Chondrocyte (in vitro differentiated cells): ENCODE results near the gene ERCC6L. TPM values are rescaled to one million over a fixed set of nuclear protein-coding genes. Genes with fewer than 3 reads are reported as not detected.

Experiments used
- DNase-seq: peaks from one replicate; pipeline ENCODE4 v3.0.0; 2021; ENCODE audit warnings: mixed read lengths, low spot score
- H3K27ac Mint-ChIP-seq: one replicate; pipeline ENCODE4 v1.8.0; 2021; ENCODE audit warnings: mild to moderate bottlenecking, moderate library complexity, mixed read lengths; ENCODE audit not compliant: unreplicated experiment
- H3K27me3 Mint-ChIP-seq: 2 replicates; pipeline ENCODE4 v1.8.0; 2021; ENCODE audit warnings: low read depth, mixed read lengths
- H3K36me3 Mint-ChIP-seq: 2 replicates; pipeline ENCODE4 v1.8.0; 2021; ENCODE audit warnings: low read depth, mixed read lengths
- H3K4me1 Mint-ChIP-seq: 2 replicates; pipeline ENCODE4 v1.8.0; 2021; ENCODE audit warnings: low read depth, mild to moderate bottlenecking, mixed read lengths
- H3K4me3 Mint-ChIP-seq: one replicate; pipeline ENCODE4 v1.8.0; 2021; ENCODE audit warnings: mild to moderate bottlenecking, moderate library complexity, mixed read lengths; ENCODE audit not compliant: unreplicated experiment
- H3K9me3 Mint-ChIP-seq: 2 replicates; pipeline ENCODE4 v1.8.0; 2021; ENCODE audit warnings: low read depth, mixed read lengths
- long read RNA-seq: library from polyadenylated mRNA; stranded (forward); transcript quantifications from one replicate; pipeline ENCODE4 v2.0.0, GENCODE V29; 2021
- total RNA-seq: library from RNA; stranded (reverse); gene quantifications from 3 replicates; pipeline ENCODE4 v1.2.1, GENCODE V29; 2021
- TF ChIP-seq, protein P1 (sequence below): fragments of 200-600 bp; sonication (generic); IDR thresholded peaks from 2 replicates; pipeline ENCODE4 v1.5.0; 2021; ENCODE audit warnings: antibody characterized with exemption, mild to moderate bottlenecking, moderate library complexity

ERCC6L gene, protein sequence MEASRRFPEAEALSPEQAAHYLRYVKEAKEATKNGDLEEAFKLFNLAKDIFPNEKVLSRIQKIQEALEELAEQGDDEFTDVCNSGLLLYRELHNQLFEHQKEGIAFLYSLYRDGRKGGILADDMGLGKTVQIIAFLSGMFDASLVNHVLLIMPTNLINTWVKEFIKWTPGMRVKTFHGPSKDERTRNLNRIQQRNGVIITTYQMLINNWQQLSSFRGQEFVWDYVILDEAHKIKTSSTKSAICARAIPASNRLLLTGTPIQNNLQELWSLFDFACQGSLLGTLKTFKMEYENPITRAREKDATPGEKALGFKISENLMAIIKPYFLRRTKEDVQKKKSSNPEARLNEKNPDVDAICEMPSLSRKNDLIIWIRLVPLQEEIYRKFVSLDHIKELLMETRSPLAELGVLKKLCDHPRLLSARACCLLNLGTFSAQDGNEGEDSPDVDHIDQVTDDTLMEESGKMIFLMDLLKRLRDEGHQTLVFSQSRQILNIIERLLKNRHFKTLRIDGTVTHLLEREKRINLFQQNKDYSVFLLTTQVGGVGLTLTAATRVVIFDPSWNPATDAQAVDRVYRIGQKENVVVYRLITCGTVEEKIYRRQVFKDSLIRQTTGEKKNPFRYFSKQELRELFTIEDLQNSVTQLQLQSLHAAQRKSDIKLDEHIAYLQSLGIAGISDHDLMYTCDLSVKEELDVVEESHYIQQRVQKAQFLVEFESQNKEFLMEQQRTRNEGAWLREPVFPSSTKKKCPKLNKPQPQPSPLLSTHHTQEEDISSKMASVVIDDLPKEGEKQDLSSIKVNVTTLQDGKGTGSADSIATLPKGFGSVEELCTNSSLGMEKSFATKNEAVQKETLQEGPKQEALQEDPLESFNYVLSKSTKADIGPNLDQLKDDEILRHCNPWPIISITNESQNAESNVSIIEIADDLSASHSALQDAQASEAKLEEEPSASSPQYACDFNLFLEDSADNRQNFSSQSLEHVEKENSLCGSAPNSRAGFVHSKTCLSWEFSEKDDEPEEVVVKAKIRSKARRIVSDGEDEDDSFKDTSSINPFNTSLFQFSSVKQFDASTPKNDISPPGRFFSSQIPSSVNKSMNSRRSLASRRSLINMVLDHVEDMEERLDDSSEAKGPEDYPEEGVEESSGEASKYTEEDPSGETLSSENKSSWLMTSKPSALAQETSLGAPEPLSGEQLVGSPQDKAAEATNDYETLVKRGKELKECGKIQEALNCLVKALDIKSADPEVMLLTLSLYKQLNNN
- 0.82 to 1.9 TPM (median 0.87 TPM) in 3 replicates for total RNA-seq
- long read RNA-seq, full-length matches to known transcripts, result 1 of 1 reads
- long read RNA-seq, partial matches to known transcripts, result 0 of 1 reads
- long read RNA-seq, other reads (novel, unspliced or antisense), result 0 of 1 reads

DNA sequence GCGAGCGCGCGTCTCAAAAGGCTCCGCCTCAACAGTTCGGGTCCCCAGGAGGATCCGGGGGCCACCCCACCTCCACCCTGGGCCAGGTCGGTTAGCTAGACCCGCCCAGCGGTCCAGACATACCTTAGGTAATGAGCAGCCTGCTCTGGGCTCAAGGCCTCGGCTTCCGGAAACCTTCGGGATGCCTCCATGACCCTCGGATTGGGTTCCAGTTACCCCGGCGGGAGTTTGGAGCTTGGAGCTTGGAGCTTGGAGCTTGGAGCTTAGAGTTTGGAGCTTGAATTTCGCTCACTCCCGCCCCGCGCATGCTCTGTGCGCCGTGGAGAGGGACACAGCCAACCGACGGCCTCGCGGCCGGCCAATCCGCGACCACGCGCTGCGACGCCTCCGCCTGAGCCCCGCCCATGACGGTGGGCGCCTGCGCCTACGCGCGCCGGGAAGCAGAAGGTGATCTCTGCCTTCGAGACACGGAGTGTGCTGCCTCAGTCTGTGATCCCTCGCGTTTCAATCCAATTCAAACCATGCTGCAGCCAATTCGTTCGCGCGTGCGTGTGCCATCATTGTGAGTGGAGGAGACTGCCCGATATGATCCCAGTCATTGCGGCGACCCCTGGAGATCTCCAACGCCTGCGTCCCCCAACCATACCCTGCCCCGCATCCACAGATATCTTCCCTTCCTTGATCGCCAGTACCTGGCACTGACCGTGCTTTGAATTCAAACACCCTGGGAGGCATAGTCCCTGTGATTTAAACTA, at the start of gene ERCC6L:
ERCC6L (minus strand) TSS at position 307 of the 755 bp plus-strand sequence; CDS start at position 191, 116 bp downstream.
- TF ChIP-seq, protein P1, sequence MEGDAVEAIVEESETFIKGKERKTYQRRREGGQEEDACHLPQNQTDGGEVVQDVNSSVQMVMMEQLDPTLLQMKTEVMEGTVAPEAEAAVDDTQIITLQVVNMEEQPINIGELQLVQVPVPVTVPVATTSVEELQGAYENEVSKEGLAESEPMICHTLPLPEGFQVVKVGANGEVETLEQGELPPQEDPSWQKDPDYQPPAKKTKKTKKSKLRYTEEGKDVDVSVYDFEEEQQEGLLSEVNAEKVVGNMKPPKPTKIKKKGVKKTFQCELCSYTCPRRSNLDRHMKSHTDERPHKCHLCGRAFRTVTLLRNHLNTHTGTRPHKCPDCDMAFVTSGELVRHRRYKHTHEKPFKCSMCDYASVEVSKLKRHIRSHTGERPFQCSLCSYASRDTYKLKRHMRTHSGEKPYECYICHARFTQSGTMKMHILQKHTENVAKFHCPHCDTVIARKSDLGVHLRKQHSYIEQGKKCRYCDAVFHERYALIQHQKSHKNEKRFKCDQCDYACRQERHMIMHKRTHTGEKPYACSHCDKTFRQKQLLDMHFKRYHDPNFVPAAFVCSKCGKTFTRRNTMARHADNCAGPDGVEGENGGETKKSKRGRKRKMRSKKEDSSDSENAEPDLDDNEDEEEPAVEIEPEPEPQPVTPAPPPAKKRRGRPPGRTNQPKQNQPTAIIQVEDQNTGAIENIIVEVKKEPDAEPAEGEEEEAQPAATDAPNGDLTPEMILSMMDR, result no peak
- Mint-ChIP-seq H3K9me3 (no peaks in the 10 kb centered on the region), H3K36me3 (no peaks in the 10 kb centered on the region), H3K4me1 (peaks cover 15% of the 10 kb centered on the region), H3K4me3 (peak within 1 kb of the TSS; percentile 65), H3K27me3 (no peaks in the 10 kb centered on the region), H3K27ac (no peak within 1 kb of the TSS)
- DNase-seq, result peak; percentile 94

DNA sequence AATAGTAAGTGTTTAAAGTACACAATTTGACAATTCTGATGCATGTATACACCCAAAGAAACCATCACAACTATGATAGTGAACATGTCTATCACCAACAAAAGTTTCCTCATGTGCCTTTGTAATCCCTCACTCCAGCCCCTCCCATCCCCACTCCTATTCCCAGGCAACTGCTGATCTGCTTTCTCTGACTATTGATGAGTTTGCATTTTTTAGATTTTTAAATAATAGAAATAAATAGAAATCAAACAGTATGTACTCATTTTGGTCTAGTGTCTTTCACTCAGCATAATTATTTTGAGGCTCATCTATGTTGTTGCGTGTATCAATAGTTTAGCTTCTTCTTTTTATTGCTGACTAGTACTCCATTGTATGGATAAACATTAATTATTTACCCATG, 43.5 kb upstream of the ERCC6L start:
- no peak overlapping the region for H3K4me3 Mint-ChIP-seq
- H3K9me3 Mint-ChIP-seq, result no peaks in the 10 kb centered on the region
- peaks cover 22% of the 10 kb centered on the region for H3K27me3 Mint-ChIP-seq
- no peak overlapping the region for H3K27ac Mint-ChIP-seq
- no peaks in the 10 kb centered on the region for H3K36me3 Mint-ChIP-seq
- DNase-seq, result no peak
- peaks cover under 1% of the 10 kb centered on the region for H3K4me1 Mint-ChIP-seq
- TF ChIP-seq, protein P1, result no peak

DNA sequence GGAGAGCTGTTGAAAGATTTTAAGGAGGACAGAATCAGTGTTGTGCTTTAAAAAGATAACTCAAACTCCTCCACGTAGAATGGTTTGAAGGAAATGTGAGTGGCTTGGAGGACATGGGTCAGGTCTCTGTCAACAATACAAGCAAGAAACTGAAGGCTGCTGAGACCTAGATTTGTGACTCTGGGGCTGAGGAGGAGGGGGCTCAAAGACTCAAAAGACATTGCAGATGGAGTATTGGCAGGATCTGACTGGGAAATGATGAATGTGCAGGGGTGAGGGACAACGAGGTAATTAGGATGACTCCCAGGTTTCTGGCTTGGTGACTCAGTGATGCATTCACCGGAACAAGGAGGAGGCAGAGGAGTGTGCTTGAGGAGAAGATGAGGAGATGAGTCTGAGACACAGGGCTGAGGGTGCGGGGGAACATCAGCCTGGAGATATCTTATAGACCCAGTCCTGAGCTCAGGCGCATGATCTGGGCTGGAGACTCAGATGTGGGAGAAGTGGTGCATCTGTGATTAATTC, 41.6 kb upstream of the ERCC6L start:
- Mint-ChIP-seq H3K4me1 (peaks cover 11% of the 10 kb centered on the region), H3K9me3 (no peaks in the 10 kb centered on the region), H3K4me3 (no peak overlapping the region), H3K36me3 (peaks cover 5% of the 10 kb centered on the region), H3K27me3 (peaks cover 20% of the 10 kb centered on the region), H3K27ac (no peak overlapping the region)
- DNase-seq, result no peak
- TF ChIP-seq, protein P1, result no peak

DNA sequence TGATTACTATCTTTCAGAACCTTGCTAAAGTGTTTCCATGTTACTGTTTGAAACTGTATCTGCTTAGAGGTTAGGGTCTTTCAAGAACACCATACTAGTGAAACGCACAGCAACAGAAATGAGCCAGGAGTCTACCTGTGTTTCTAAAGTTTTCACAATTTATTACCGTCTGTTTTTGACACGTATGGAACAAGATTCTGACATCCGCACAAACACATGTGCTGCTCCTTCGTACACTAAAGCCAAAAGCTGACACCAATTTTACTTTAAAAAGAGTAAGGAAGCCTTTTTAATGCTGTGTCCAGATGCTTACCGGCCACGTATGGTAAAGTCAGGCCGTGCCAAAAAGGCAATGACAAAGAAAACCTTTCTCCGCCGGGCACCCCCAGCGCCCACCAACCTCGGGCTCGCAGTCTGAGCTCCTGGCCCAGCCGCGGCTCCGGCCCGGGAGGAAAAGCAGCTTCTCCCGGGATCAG, 37.7 kb upstream of the ERCC6L start:
- peaks cover 39% of the 10 kb centered on the region for H3K36me3 Mint-ChIP-seq
- no peaks in the 10 kb centered on the region for H3K9me3 Mint-ChIP-seq
- peak overlapping the region; percentile 84 for H3K4me3 Mint-ChIP-seq
- TF ChIP-seq, protein P1, result no peak
- H3K27ac Mint-ChIP-seq, result peak overlapping the region; percentile 92
- DNase-seq, result no peak
- H3K27me3 Mint-ChIP-seq, result peaks cover 12% of the 10 kb centered on the region
- peaks cover 48% of the 10 kb centered on the region for H3K4me1 Mint-ChIP-seq
